HEK293T (cell line): ENCODE measurements around the gene CREB5.
A peak's percentile ranks its signal among the peaks of the same experiment; 100 is the strongest.

Experiments used
- CTCF ChIA-PET: fragments of 350-600 bp; formaldehyde crosslinking; extraction: SDS; loops from one replicate; lab custom pipeline; 2021; ENCODE audit warnings: antibody characterized with exemption, inconsistent platforms; lab: Yijun Ruan, JAX
- POLR2A ChIA-PET: fragments of 350-600 bp; formaldehyde crosslinking; extraction: SDS; loops from one replicate; lab custom pipeline; 2020; ENCODE audit warnings: antibody characterized with exemption, inconsistent platforms; lab: Yijun Ruan, JAX
- DNase-seq: peaks from one replicate; pipeline ENCODE4 v3.0.0; 2012; ENCODE audit warnings: mixed read lengths; ENCODE audit errors: extremely low spot score
- ARNT ChIP-seq: fragments of 450-650 bp; IDR thresholded peaks from 2 replicates; pipeline ENCODE4 v1.6.1; 2017; ENCODE audit warnings: mild to moderate bottlenecking
- BHLHE40 ChIP-seq: fragments of 450-650 bp; IDR thresholded peaks from 2 replicates; pipeline ENCODE4 v1.6.1; 2016; ENCODE audit warnings: mild to moderate bottlenecking, moderate library complexity, borderline replicate concordance
- CTBP1 ChIP-seq: fragments of 450-650 bp; IDR thresholded peaks from 2 replicates; pipeline ENCODE4 v1.6.1; 2016; ENCODE audit warnings: borderline replicate concordance
- ELF4 ChIP-seq: fragments of 450-650 bp; IDR thresholded peaks from 2 replicates; pipeline ENCODE4 v1.6.1; 2017; ENCODE audit warnings: antibody characterized with exemption
- FOXA1 ChIP-seq: fragments of 450-650 bp; IDR thresholded peaks from 2 replicates; pipeline ENCODE4 v1.6.1; 2016; ENCODE audit warnings: mild to moderate bottlenecking
- FOXK2 ChIP-seq: fragments of 450-650 bp; IDR thresholded peaks from 2 replicates; pipeline ENCODE4 v1.6.1; 2016; ENCODE audit warnings: mild to moderate bottlenecking
- FOXM1 ChIP-seq: fragments of 450-650 bp; IDR thresholded peaks from 2 replicates; pipeline ENCODE4 v1.6.1; 2017; ENCODE audit warnings: mild to moderate bottlenecking, borderline replicate concordance
- HDGF ChIP-seq: fragments of 450-650 bp; IDR thresholded peaks from 2 replicates; pipeline ENCODE4 v1.6.1; 2017; ENCODE audit warnings: antibody characterized with exemption, borderline replicate concordance
- L3MBTL2 ChIP-seq: fragments of 450-650 bp; conservative IDR thresholded peaks from 2 replicates; pipeline ENCODE4 v1.6.1; 2016; ENCODE audit warnings: mild to moderate bottlenecking
- LEF1 ChIP-seq: fragments of 450-650 bp; IDR thresholded peaks from 2 replicates; pipeline ENCODE4 v1.6.1; 2017; ENCODE audit warnings: mild to moderate bottlenecking, borderline replicate concordance
- NFRKB ChIP-seq: fragments of 450-650 bp; IDR thresholded peaks from 2 replicates; pipeline ENCODE4 v1.6.1; 2016; ENCODE audit warnings: mild to moderate bottlenecking, moderate library complexity
- SP1 ChIP-seq: fragments of 450-650 bp; IDR thresholded peaks from 2 replicates; pipeline ENCODE4 v1.6.1; 2017
- SUZ12 ChIP-seq: fragments of 450-650 bp; IDR thresholded peaks from 2 replicates; pipeline ENCODE4 v1.6.1; 2016; ENCODE audit warnings: mild to moderate bottlenecking
- TARDBP ChIP-seq: fragments of 450-650 bp; IDR thresholded peaks from 2 replicates; pipeline ENCODE4 v1.6.1; 2016
- ZNF384 ChIP-seq: fragments of 450-650 bp; IDR thresholded peaks from 2 replicates; pipeline ENCODE4 v1.6.1; 2016
- TF ChIP-seq, protein P1 (sequence below): fragments of 450-650 bp; IDR thresholded peaks from 2 replicates; pipeline ENCODE4 v1.6.1; 2016

Gene CREB5

DNA sequence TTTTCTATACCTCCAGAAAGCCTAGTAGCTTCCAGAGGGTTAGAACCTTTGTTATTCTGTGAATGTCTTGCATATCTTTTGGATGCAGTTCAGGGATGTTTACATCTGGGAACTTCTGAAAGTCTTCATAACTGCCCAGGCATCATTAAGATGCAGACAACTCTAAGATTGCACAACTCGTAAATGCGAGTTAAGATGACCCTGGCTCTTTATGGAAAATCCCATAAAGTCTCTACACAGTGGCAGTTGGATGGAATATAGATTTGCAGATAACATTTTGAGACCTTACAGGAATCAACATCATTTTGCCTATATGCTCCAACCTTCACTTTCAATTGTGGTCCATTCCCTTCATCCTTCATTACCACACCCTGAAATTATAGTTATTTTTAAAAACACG, 151.7 kb downstream of the CREB5 start:
- DNase-seq: no peak
- TF ChIP-seq FOXA1: no peak
- no peak for TF ChIP-seq FOXK2
- TF ChIP-seq SP1: no peak
- no peak for TF ChIP-seq CTBP1
- TF ChIP-seq ELF4: no peak
- TF ChIP-seq ZNF384: no peak
- TF ChIP-seq SUZ12: no peak
- no peak for TF ChIP-seq ARNT
- CTCF ChIA-PET: no interaction called here
- POLR2A ChIA-PET: no interaction called here

DNA sequence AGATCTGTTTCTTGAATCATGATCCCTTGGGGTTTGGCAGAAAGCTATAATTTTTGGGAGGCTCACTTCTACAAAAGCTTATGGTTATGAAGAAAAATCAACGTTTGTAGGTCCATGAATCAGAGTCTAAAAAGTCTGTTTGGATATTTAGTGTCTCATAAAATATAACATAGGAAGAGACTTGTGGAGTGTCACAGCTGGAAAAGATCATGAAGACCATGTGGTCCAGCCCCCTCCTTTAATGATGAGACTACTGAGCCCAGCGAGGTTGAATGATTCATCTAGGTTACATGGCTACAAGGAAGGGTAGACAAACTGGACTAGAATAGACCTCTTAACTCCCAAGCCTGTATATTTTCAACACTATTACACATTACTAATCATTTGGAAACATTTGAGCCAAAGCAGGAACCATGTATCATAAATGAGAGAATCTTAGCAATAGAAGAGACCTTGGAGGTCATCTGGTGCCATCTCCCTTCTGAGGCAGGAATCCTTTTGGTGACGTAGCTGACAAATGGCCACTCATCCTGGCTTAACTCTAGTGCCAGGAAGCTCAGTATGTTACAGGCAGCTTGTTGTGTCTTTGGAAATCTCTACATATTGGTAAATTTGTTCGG, 152.5 kb downstream of the CREB5 start:
- no peak for TF ChIP-seq NFRKB
- TF ChIP-seq CTBP1: no peak
- no peak for TF ChIP-seq TARDBP
- no peak for TF ChIP-seq SUZ12
- TF ChIP-seq HDGF: no peak
- TF ChIP-seq ELF4: no peak
- no peak for TF ChIP-seq FOXA1
- TF ChIP-seq ZNF384: no peak
- no peak for DNase-seq
- ChIA-PET CTCF (no interaction called here), POLR2A (no interaction called here)

DNA sequence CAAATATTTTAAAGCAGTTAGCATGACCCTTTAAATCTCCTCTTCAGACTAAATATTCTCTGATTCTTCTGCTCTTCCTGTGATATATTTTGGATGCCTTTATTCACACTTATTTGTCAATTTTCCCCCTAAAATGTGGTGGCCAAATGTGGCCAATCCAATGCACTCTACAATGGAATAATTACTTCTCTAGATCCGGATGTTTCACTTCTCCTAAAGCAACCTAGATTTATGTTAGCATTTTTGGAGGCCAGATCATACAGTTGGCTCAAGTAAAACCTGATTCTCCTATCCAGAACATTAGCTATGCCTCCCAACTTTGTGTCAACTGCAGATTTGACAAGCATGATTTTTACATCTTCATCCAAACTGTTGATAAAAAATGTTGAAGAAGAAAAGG, 153.7 kb downstream of the CREB5 start:
- no peak for TF ChIP-seq ARNT
- TF ChIP-seq TARDBP: no peak
- no peak for TF ChIP-seq FOXA1
- no peak for TF ChIP-seq FOXM1
- no peak for TF ChIP-seq SP1
- TF ChIP-seq, protein P1, sequence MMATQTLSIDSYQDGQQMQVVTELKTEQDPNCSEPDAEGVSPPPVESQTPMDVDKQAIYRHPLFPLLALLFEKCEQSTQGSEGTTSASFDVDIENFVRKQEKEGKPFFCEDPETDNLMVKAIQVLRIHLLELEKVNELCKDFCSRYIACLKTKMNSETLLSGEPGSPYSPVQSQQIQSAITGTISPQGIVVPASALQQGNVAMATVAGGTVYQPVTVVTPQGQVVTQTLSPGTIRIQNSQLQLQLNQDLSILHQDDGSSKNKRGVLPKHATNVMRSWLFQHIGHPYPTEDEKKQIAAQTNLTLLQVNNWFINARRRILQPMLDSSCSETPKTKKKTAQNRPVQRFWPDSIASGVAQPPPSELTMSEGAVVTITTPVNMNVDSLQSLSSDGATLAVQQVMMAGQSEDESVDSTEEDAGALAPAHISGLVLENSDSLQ: no peak
- TF ChIP-seq ELF4: no peak
- no peak for TF ChIP-seq FOXK2
- TF ChIP-seq BHLHE40: no peak
- no peak for TF ChIP-seq SUZ12
- TF ChIP-seq HDGF: no peak
- no peak for TF ChIP-seq CTBP1
- TF ChIP-seq LEF1: no peak
- TF ChIP-seq L3MBTL2: no peak
- TF ChIP-seq ZNF384: no peak
- no peak for TF ChIP-seq NFRKB
- DNase-seq: no peak
- ChIA-PET CTCF (no interaction called here), POLR2A (no interaction called here)

DNA sequence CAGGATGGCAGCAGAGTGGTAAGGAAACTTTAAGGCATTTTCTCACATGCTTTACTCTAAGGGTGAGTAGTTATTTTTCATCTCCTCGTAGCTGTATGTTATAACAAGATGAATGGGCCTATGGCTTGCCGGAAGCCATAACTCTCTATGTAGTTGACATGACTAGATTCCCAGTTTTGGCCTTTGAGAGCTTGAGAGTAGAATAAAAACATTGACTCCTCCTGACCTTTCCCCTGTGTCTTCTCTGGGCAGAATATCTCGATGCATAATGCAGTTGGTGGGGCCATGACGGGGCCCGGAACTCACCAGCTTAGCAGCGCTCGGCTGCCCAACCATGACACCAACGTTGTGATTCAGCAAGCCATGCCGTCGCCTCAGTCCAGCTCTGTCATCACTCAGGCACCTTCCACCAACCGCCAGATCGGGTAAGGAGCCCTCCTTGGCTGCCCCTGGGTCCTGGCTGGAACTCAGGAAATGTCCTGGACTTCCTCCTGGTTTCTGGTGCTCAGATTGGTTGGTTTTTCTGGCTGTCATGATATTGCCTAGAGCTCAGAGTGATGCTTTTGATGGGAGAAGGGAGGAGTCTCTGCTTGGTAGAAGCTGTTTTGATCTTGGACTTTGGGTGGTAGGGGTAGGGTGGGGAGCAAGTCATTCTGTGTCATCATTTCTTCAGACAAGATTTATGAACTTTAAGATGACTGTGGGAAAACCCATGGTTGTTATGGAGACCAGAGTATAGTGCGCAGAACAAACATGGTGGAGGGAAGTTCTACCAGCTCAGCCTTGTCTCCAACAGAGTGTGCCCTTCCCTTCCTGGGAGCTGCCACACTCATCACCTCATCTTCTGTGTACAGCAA, 158.0 kb downstream of the CREB5 start:
- ChIA-PET CTCF (no interaction called here), POLR2A (no interaction called here)
- TF ChIP-seq ZNF384 (no peak), SP1 (no peak), ELF4 (no peak)
- TF ChIP-seq, protein P1: peak; percentile 4; the same call in 1 of the 2 replicates
- no peak for DNase-seq

DNA sequence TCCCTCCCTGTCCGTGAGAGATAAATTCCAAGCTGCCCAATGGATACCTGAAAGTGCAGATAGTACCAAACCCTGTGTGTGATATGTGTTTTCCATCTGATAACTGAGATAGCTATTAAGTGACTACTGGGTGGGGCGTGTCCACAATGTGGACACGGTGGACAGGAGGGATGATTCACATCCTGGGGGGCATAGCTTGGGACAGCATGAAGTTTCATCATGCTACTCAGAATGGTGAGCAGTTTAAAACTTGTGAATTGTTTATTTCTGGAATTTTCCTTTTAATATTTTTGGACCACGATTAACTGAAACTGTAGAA, 158.6 kb downstream of the CREB5 start:
- ChIA-PET CTCF (no interaction called here), POLR2A (interaction anchor here (0.6 kb wide), 1 partner anchor 160 kb away, joined by 4 read pairs; no protein-coding TSS in a partner anchor)
- TF ChIP-seq TARDBP (no peak), BHLHE40 (no peak), SUZ12 (no peak), HDGF (no peak), ZNF384 (no peak), FOXA1 (no peak), NFRKB (no peak), CTBP1 (no peak), LEF1 (no peak)
- DNase-seq: no peak

DNA sequence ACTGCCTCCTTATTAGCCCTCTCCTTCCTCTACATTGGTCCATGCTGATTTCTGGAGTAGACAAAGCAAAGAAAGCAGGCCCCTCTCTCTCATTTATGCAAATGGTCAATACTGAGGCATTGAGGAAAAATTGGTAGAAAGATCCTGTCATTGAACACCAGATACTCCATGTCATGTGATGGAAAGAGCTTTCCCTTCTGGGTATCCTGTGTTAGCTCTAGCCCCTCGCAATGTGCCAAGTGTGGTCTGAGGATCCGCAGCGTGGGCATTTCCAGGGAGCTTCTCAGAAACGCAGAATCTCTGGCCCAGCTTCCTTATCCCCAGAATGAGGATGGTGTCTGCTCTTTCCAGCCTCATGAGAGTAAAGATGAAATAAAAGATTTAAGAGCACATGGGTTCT, 159.1 kb downstream of the CREB5 start:
- TF ChIP-seq ARNT (no peak), HDGF (no peak), FOXK2 (no peak), SP1 (no peak), SUZ12 (no peak), LEF1 (no peak), FOXM1 (no peak), FOXA1 (no peak), TARDBP (no peak), ELF4 (no peak), ZNF384 (no peak), NFRKB (no peak), L3MBTL2 (no peak), CTBP1 (no peak), BHLHE40 (no peak)
- TF ChIP-seq, protein P1: no peak
- DNase-seq: no peak
- ChIA-PET POLR2A (interaction anchor here (0.6 kb wide), 1 partner anchor 161 kb away, joined by 4 read pairs; no protein-coding TSS in a partner anchor), CTCF (no interaction called here)
